NCI-H774 (cell line): ENCODE data around the gene KIDINS220.

Source experiments
- DNase-seq: peaks from one replicate; lab custom pipeline; 2025; lab: John Stamatoyannopoulos, UW

KIDINS220 gene

GRCh38 chr2:8836971-8837794 is at the start of gene KIDINS220:
Gene KIDINS220 (minus strand): TSS chr2:8837613. CDS start chr2:8827093, 10,520 bp downstream.
- peak; percentile 76 for DNase-seq

GRCh38 chr2:8886876-8887275 is 49.5 kb upstream of the KIDINS220 start:
- no peak for DNase-seq

DNA sequence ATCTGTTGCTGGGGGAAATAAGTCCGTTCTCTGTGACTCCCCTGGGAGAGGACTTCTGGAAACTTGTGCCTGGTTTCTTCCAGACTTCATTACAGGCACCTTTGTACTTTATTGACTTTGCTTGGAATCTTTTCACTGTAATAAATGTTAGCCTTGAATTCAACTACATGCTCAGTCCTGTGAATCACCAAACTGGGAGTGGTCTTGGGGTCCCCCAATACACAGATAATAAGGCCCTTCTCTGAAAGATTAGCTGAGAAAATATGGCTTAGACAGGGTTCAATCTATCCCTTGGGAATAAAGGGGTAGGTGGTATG is 48.7 kb upstream of the KIDINS220 start:
- no peak for DNase-seq

DNA sequence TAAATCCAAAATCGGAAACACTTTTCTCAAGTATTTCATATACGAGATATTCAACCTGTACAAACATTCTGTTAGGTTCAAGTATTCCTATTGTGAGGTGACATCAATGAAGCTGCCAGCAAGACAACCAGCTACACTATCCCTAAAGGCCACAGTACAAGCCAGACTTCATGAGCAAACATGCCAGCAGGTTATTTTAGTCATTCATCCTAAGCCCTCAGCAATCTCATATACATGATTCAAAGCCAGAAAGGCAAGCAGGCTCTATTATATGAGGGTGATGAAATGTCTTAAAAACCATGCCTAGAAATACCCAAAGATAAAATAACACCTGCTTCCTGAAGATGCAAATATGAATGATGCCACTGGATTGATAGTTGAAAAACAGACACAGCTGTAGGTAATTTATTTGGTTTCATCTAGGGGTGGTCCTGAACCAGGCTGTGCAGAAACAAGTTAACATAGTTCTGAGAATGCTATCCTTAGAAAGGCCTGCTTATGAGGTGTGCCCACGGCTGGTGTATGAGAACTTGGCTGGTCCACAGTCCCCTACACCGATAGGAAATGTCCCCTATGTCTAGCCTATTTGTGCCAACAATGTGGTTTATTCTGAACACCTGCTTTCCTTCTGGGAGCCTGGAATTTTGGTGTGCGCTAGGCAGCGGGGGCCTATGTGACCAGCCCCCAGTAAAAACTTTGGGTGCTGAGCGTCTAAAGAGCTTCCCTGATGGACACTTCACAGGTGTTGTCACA is 48.2 kb upstream of the KIDINS220 start:
- DNase-seq = no peak

DNA sequence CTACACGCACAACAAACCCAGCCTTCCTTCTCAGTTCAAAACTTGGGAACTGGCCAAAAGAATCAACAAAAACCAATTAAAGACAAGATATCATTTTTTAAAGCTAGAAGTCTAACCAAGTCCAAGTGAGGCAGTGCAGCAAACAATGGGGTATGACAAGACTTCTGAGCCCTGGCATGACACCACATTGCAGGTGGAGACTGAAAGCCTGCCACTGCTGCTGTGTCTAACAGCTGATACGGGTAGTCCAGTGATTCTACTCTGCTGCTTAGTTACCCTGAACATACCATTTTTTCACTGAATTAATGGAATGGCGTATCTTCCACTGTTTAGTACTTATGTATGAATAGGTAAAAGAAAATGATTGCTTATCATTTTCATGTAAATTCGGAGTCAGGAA is 47.4 kb upstream of the KIDINS220 start:
- DNase-seq = no peak

GRCh38 chr2:8882094-8882493 is 44.7 kb upstream of the KIDINS220 start:
- no peak for DNase-seq

DNA sequence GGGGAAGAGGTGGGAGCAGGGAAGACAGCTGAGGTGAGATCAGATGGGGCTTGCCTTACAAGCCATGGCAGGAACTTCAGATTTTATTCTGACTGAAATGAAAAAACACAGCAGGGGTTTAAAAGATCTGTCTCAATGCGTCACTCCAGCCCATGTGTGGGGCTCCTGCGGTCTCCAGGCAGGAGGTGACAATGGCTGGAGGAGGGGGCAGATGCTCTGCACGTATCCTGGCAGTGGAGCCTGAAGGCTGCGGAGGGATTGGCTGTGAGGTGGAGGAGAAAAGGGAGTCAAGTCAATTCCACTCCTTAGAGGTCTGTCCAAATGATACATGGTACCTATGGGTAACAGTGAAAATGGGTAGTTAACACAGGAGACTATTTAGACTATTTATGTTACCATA is 40.5 kb upstream of the KIDINS220 start:
- DNase-seq = no peak

- no peak for DNase-seq
Observed at GRCh38 chr2:8877332-8877731, 39.9 kb upstream of the KIDINS220 start.

DNA sequence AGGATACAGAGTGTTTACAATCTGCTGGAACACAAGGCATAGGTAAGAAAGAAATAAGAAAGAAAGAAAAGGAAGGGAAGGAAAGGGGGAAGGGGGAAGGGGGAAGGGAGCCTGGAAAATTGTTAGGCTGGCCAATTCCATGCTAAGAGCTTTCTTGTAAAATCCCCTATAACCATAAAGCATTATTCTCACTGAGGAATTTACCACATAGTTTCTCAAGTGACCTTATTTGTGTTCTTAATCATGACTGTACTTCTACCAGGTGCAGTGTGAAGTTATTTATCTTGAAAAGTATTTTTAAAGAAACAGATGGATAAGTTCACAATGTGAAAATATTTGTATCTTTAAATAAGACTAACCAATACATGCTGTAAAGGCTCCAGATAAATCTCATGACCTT is 39.2 kb upstream of the KIDINS220 start:
- DNase-seq = no peak

- peak; percentile 39 for DNase-seq
Observed at GRCh38 chr2:8872821-8873432, 35.5 kb upstream of the KIDINS220 start.

GRCh38 chr2:8870441-8870840 is 33.0 kb upstream of the KIDINS220 start:
- no peak for DNase-seq

- DNase-seq = no peak
Observed at GRCh38 chr2:8867363-8867762, 29.9 kb upstream of the KIDINS220 start.

- DNase-seq = no peak
Observed at GRCh38 chr2:8863331-8863953, 26.0 kb upstream of the KIDINS220 start.

- DNase-seq = no peak
Observed at GRCh38 chr2:8862230-8862629, 24.8 kb upstream of the KIDINS220 start.

- DNase-seq = no peak
Observed at GRCh38 chr2:8861797-8862196, 24.4 kb upstream of the KIDINS220 start.

- no peak for DNase-seq
Observed at GRCh38 chr2:8860239-8860638, 22.8 kb upstream of the KIDINS220 start.

- no peak for DNase-seq
Observed at GRCh38 chr2:8858910-8859309, 21.5 kb upstream of the KIDINS220 start.

GRCh38 chr2:8858264-8858663 is 20.9 kb upstream of the KIDINS220 start:
- no peak for DNase-seq

DNA sequence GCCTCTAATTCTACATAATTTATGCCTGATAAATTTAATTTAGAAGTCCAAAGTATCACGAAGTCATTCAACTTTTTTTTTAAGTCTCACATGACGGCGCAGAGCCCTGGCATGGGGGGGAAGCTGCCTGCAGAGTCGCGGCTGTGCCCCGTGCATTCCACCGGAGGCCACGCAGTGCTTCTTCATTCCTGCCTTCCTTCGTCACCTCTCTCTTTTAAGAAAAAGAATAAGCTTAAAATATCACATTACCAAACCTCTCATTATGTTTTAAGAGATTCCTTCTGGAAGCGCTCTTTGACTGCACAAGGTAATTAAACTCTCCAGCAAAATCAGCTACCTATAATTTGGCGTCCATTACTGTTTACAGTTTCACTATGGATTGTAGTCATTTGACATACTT is 20.3 kb upstream of the KIDINS220 start:
- DNase-seq = no peak

- no peak for DNase-seq
Observed at GRCh38 chr2:8856176-8856575, 18.8 kb upstream of the KIDINS220 start.

- DNase-seq = no peak
Observed at GRCh38 chr2:8855010-8855409, 17.6 kb upstream of the KIDINS220 start.

DNA sequence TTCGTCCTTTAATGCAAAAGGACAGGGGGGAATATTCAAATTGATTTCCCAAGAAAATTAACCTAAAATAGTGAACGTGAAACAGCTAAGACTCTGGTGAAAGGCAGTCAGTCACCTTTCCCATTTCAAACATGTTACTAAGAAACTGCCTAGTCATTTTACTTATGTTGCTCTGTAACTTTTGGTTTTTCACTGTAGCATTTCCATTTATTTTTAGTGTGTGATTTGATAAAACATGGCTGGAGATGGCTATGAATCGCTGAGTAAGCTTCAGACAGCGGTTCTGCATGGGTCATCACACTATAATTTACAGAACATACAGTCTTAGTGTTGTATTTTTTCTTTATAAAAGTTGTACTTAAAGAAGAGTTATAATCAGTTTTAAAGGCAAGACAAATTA is 16.0 kb upstream of the KIDINS220 start:
- DNase-seq = no peak
